B cell (primary cell): Measurements from ENCODE around the gene FURIN. TPM values are rescaled to one million over a fixed set of nuclear protein-coding genes. Genes with fewer than 3 reads are reported as not detected.

ENCODE experiments used
- ATAC-seq: fragments of 200-7000 bp; cut with Tn5 transposase; one replicate; pipeline ENCODE4 v1.10.0; 2021; ENCODE audit warnings: low read depth, mild to moderate bottlenecking, moderate number of reproducible peaks, moderate library complexity
- CTCF ChIA-PET: fragments of 350-600 bp; sonication (Branson Sonifier 250); formaldehyde crosslinking; loops from one replicate; lab custom pipeline; 2021; ENCODE audit warnings: antibody characterized with exemption, inconsistent platforms; lab: Charles Lee
- POLR2A ChIA-PET: fragments of 350-600 bp; sonication (Branson Sonifier 250); formaldehyde crosslinking; loops from one replicate; lab custom pipeline; 2021; ENCODE audit warnings: antibody characterized with exemption; lab: Charles Lee
- DNase-seq: peaks from one replicate; pipeline ENCODE4 v3.0.0; 2013
- H2AFZ ChIP-seq: 2 replicates; pipeline ENCODE4 v1.6.1; 2012; ENCODE audit warnings: mild to moderate bottlenecking, low read depth, low read length; ENCODE audit not compliant: insufficient read depth, poor library complexity, severe bottlenecking
- H3K27ac ChIP-seq, 2 donors: 1 replicate in 1 of 2; 2 replicates in 1 of 2; pipeline ENCODE4 v1.5.1; 2012 to 2013; ENCODE audit warnings: low read length in 2 of 2, mild to moderate bottlenecking in 2 of 2, moderate library complexity in 1 of 2
- H3K27me3 ChIP-seq, 4 experiments: fragments of 200-600 bp in 1 of 4; sonication (generic) in 1 of 4; replicated peaks in 1 of 4; 1 replicate in 2 of 4; 2 replicates in 2 of 4; pipeline versions ENCODE4 v1.6.1 to v1.7.0; 2013 to 2016; ENCODE audit warnings: low read length in 3 of 4, mild to moderate bottlenecking in 2 of 4, mixed read lengths in 1 of 4, moderate library complexity in 1 of 4; ENCODE audit not compliant: insufficient read depth in 4 of 4, control insufficient read depth in 3 of 4; ENCODE audit errors: control extremely low read depth in 1 of 4
- H3K36me3 ChIP-seq, 2 experiments: replicated peaks in 1 of 2; 1 replicate in 1 of 2; 2 replicates in 1 of 2; pipeline versions ENCODE4 v1.6.1 to v1.7.1; 2013; ENCODE audit warnings: low read length in 1 of 2; ENCODE audit not compliant: insufficient read depth in 2 of 2, control insufficient read depth in 1 of 2; ENCODE audit errors: control extremely low read depth in 1 of 2, extremely low read depth in 1 of 2
- H3K4me1 ChIP-seq, 2 donors: fragments of 200-600 bp in 1 of 2; sonication (generic) in 1 of 2; 1 replicate in 1 of 2; 2 replicates in 1 of 2; pipeline versions ENCODE4 v1.5.1 to v1.6.1; 2013 to 2017; ENCODE audit warnings: low read length in 2 of 2; ENCODE audit not compliant: control insufficient read depth in 2 of 2, insufficient read depth in 2 of 2
- H3K4me2 ChIP-seq: replicated peaks from 2 replicates; pipeline ENCODE3; 2012; ENCODE audit warnings: mild to moderate bottlenecking, low read depth, low read length; ENCODE audit not compliant: poor library complexity, severe bottlenecking
- H3K4me3 ChIP-seq, 5 experiments: fragments of 200-600 bp in 1 of 5; sonication (generic) in 1 of 5; 1 replicate in 3 of 5; 2 replicates in 2 of 5; pipeline versions ENCODE4 v1.5.1 to v1.7.0; 2011 to 2016; ENCODE audit warnings: low read length in 4 of 5, mild to moderate bottlenecking in 4 of 5, low read depth in 2 of 5, control low read depth in 1 of 5, moderate library complexity in 1 of 5; ENCODE audit not compliant: insufficient read depth in 1 of 5; ENCODE audit errors: control extremely low read depth in 1 of 5, extremely low read depth in 1 of 5
- H3K79me2 ChIP-seq: fragments of 200-600 bp; sonication (generic); one replicate; pipeline ENCODE4 v1.6.0; 2016; ENCODE audit warnings: low read length; ENCODE audit not compliant: control insufficient read depth, insufficient read depth
- H3K9ac ChIP-seq: fragments of 200-600 bp; sonication (generic); 2 replicates; pipeline ENCODE4 v1.6.1; 2017; ENCODE audit warnings: mild to moderate bottlenecking, low read length, moderate library complexity
- H3K9me3 ChIP-seq, 3 donors: one replicate each; pipeline versions ENCODE4 v1.6.1 to v1.7.1; 2013; ENCODE audit warnings: low read length in 2 of 3; ENCODE audit not compliant: control insufficient read depth in 2 of 3, insufficient read depth in 1 of 3; ENCODE audit errors: control extremely low read depth in 1 of 3
- H4K20me1 ChIP-seq: 2 replicates; pipeline ENCODE4 v1.6.0; 2012; ENCODE audit warnings: mild to moderate bottlenecking, low read length; ENCODE audit not compliant: insufficient read depth, control insufficient read depth, poor library complexity, severe bottlenecking
- H3K27ac Mint-ChIP-seq: one replicate; pipeline ENCODE4 v1.8.0; 2021; ENCODE audit warnings: mixed read lengths
- H3K27me3 Mint-ChIP-seq: one replicate; pipeline ENCODE4 v1.8.0; 2021; ENCODE audit warnings: mixed read lengths
- H3K4me1 Mint-ChIP-seq: one replicate; pipeline ENCODE4 v1.8.0; 2021; ENCODE audit warnings: mixed read lengths
- H3K4me3 Mint-ChIP-seq: one replicate; pipeline ENCODE4 v1.8.0; 2021; ENCODE audit warnings: mixed read lengths
- H3K9me3 Mint-ChIP-seq: one replicate; pipeline ENCODE4 v1.8.0; 2022; ENCODE audit warnings: mixed read lengths; ENCODE audit not compliant: insufficient read depth
- EZH2 ChIP-seq: IDR thresholded peaks from 2 replicates; pipeline ENCODE4 v1.6.1; 2012; ENCODE audit warnings: borderline replicate concordance, low read depth, mild to moderate bottlenecking, moderate library complexity, low read length; ENCODE audit not compliant: insufficient read depth, poor library complexity, severe bottlenecking
- WGBS: methylation state at CpG from one replicate; pipeline ENCODE4 v1.1.5; 2013; ENCODE audit warnings: missing lambda C conversion rate; ENCODE audit not compliant: insufficient coverage; 5-methylcytosine and 5-hydroxymethylcytosine counted together
- intact Hi-C: fragments of 100-400 bp; cut with micrococcal nuclease; formaldehyde crosslinking; loops from one replicate; pipeline ENCODE4 v1.10.0; 2022
- polyA plus RNA-seq: library from polyadenylated mRNA; depleted of rRNA; stranded (reverse); fragments of >200 nt; gene quantifications from 2 replicates; pipeline ENCODE4 v1.2.3, GENCODE V29; 2012
- total RNA-seq, 2 donors: library from RNA; stranded (reverse); fragments of 120-200 nt in 1 of 2; gene quantifications; 1 replicate in 1 of 2; 2 replicates in 1 of 2; pipeline versions ENCODE4 v1.2.3 to v1.2.4, GENCODE V29; 2013 to 2022
- TF ChIP-seq, protein P1 (sequence below): fragments of 200-600 bp; IDR thresholded peaks from one replicate; pipeline ENCODE4 v1.8.0; 2022; ENCODE audit warnings: antibody characterized with exemption, mild to moderate bottlenecking

Gene FURIN
- total and polyA plus RNA-seq, 2 donors (not counting 1 experiment from before 2014, with no cell fraction given) = 31.6 to 66.7 TPM

- Histone ChIP-seq H3K79me2 (no peaks in the 10 kb centered on the region), H3K27me3 (no peaks in the 10 kb centered on the region), H2AFZ (no peak overlapping the region), H3K9ac (no peak overlapping the region), H3K4me3 (no peak overlapping the region), H3K4me2 (peak overlapping the region; percentile 45), H3K4me1 (peaks cover 74 to 78% of the 10 kb centered on the region in 2 donors), H3K36me3 (no peaks in the 10 kb centered on the region), H3K27ac (no peak overlapping the region), H4K20me1 (no peaks in the 10 kb centered on the region), H3K9me3 (no peaks in the 10 kb centered on the region)
- TF ChIP-seq, protein P1, sequence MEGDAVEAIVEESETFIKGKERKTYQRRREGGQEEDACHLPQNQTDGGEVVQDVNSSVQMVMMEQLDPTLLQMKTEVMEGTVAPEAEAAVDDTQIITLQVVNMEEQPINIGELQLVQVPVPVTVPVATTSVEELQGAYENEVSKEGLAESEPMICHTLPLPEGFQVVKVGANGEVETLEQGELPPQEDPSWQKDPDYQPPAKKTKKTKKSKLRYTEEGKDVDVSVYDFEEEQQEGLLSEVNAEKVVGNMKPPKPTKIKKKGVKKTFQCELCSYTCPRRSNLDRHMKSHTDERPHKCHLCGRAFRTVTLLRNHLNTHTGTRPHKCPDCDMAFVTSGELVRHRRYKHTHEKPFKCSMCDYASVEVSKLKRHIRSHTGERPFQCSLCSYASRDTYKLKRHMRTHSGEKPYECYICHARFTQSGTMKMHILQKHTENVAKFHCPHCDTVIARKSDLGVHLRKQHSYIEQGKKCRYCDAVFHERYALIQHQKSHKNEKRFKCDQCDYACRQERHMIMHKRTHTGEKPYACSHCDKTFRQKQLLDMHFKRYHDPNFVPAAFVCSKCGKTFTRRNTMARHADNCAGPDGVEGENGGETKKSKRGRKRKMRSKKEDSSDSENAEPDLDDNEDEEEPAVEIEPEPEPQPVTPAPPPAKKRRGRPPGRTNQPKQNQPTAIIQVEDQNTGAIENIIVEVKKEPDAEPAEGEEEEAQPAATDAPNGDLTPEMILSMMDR = no peak
- no peak for TF ChIP-seq EZH2
- no peak for DNase-seq
- 96% methylated on average over 9 of the region's 9 CpGs for WGBS
- ChIA-PET CTCF (interaction anchor here (0.7 to 0.9 kb wide), 2 partner anchors 15 to 16 kb away, joined by 3 to 6 read pairs; no protein-coding TSS in a partner anchor), POLR2A (interaction anchor here (0.6 to 1.3 kb wide), 4 partner anchors 10 to 76 kb away, joined by 3 to 5 read pairs (median 4); no protein-coding TSS in a partner anchor)
- no peak for ATAC-seq
- Mint-ChIP-seq H3K9me3 (no peaks in the 10 kb centered on the region), H3K27me3 (no peaks in the 10 kb centered on the region), H3K4me1 (peaks cover 73% of the 10 kb centered on the region), H3K27ac (peak overlapping the region; percentile 74), H3K4me3 (peak overlapping the region; percentile 50)
- intact Hi-C loops = no loop called here
These were observed 13.2 kb upstream of the FURIN start for GRCh38 chr15:90855139-90855538.

DNA sequence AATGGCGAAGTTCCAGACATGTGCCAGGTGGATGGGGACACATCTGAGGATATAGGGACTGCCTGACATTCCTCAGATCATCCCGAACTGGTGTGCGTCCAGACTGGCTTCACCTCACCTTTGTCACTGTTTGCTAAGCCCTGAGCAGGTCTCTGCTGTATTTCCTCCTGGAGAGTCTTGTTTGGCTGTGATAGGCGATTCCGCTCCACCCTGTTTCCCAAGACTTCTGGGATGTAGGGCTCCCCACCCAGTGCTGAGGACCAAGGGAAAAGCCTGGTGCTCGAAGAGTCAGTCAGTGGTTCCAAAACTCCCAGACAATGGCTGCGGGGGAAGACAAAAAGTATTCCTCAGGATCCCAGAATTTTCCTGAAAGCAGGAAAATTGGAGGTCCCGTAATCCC lies 11.1 kb upstream of the FURIN start:
- no peak for ATAC-seq
- ChIA-PET CTCF (no interaction called here), POLR2A (interaction anchor here (0.6 kb wide), 1 partner anchor 9 kb away, joined by 4 read pairs; no protein-coding TSS in a partner anchor)
- H3K4me3 Mint-ChIP-seq = no peak overlapping the region
- intact Hi-C loops = no loop called here
- no peaks in the 10 kb centered on the region for H4K20me1 ChIP-seq
- no peaks in the 10 kb centered on the region for H3K79me2 ChIP-seq
- H3K36me3 ChIP-seq = no peaks in the 10 kb centered on the region
- no peaks in the 10 kb centered on the region for H3K27me3 Mint-ChIP-seq
- TF ChIP-seq, protein P1 = no peak
- TF ChIP-seq EZH2 = no peak
- no peaks in the 10 kb centered on the region for H3K27me3 ChIP-seq
- H2AFZ ChIP-seq = no peak overlapping the region
- H3K9me3 ChIP-seq = no peaks in the 10 kb centered on the region
- peak overlapping the region; percentile 55 for H3K4me2 ChIP-seq
- peak overlapping the region in 1 of 2 donors; percentile 61 for H3K27ac ChIP-seq
- no peak overlapping the region for H3K4me3 ChIP-seq
- H3K4me1 Mint-ChIP-seq = peaks cover 57% of the 10 kb centered on the region
- H3K9ac ChIP-seq = no peak overlapping the region
- 97% methylated on average over 7 of the region's 8 CpGs for WGBS
- DNase-seq = no peak
- H3K9me3 Mint-ChIP-seq = no peaks in the 10 kb centered on the region
- peak overlapping the region; percentile 26 for H3K27ac Mint-ChIP-seq
- H3K4me1 ChIP-seq = peaks cover 57 to 59% of the 10 kb centered on the region in 2 donors
